Smooth muscle cell (in vitro differentiated cells): ENCODE measurements around the gene PDSS2. TPM values are rescaled to one million over a fixed set of nuclear protein-coding genes. Genes with fewer than 3 reads are reported as not detected.

Source experiments
- DNase-seq: peaks from one replicate; lab custom pipeline; 2025; ENCODE audit not compliant: unreplicated experiment; lab: John Stamatoyannopoulos, UW
- H2AFZ ChIP-seq: fragments of 200-600 bp; sonication (generic); 2 replicates; pipeline ENCODE4 v1.6.0; 2016; ENCODE audit warnings: antibody characterized with exemption, low read depth, mild to moderate bottlenecking
- H3F3A ChIP-seq: fragments of 200-600 bp; sonication (generic); 2 replicates; pipeline ENCODE4 v1.6.0; 2017; ENCODE audit warnings: antibody characterized with exemption, low read depth
- H3K27ac ChIP-seq: fragments of 200-600 bp; sonication (generic); 2 replicates; pipeline ENCODE4 v1.5.1; 2016; ENCODE audit warnings: low read depth, mild to moderate bottlenecking
- H3K27me3 ChIP-seq: fragments of 200-600 bp; sonication (generic); 2 replicates; pipeline ENCODE4 v1.6.1; 2016; ENCODE audit warnings: low read depth, mild to moderate bottlenecking
- H3K36me3 ChIP-seq: fragments of 200-600 bp; sonication (generic); 2 replicates; pipeline ENCODE4 v1.5.1; 2016; ENCODE audit warnings: low read depth
- H3K4me1 ChIP-seq: fragments of 200-600 bp; sonication (generic); 2 replicates; pipeline ENCODE4 v1.5.1; 2016; ENCODE audit warnings: low read depth
- H3K4me2 ChIP-seq: fragments of 200-600 bp; sonication (generic); 2 replicates; pipeline ENCODE4 v1.6.0; 2016; ENCODE audit warnings: mild to moderate bottlenecking
- H3K4me3 ChIP-seq: fragments of 200-600 bp; sonication (generic); 2 replicates; pipeline ENCODE4 v1.5.1; 2016; ENCODE audit warnings: mild to moderate bottlenecking
- H3K79me2 ChIP-seq: fragments of 200-600 bp; sonication (generic); 2 replicates; pipeline ENCODE4 v1.6.0; 2016; ENCODE audit warnings: low read depth, mild to moderate bottlenecking
- H3K9ac ChIP-seq: fragments of 200-600 bp; sonication (generic); 2 replicates; pipeline ENCODE4 v1.6.0; 2016; ENCODE audit warnings: low read depth
- H3K9me3 ChIP-seq: fragments of 200-600 bp; sonication (generic); replicated peaks from 2 replicates; pipeline ENCODE4 v1.5.1; 2016; ENCODE audit warnings: low read depth
- H4K20me1 ChIP-seq: fragments of 200-600 bp; sonication (generic); 2 replicates; pipeline ENCODE4 v1.6.0; 2016; ENCODE audit warnings: low read depth
- WGBS: methylation state at CpG from one replicate; pipeline ENCODE4 v1.1.7; 2016; ENCODE audit warnings: low lambda C conversion rate; 5-methylcytosine and 5-hydroxymethylcytosine counted together
- polyA plus RNA-seq: library from polyadenylated mRNA; unstranded; fragments of >200 nt; fragmentation: Nextera tagmentation; extraction: Ambion mirVana; gene quantifications from 2 replicates; pipeline ENCODE4 v1.2.1, GENCODE V29; 2016
- total RNA-seq: library from RNA; depleted of rRNA; stranded (reverse); fragments of >200 nt; gene quantifications from 2 replicates; pipeline ENCODE4 v1.2.3, GENCODE V29; 2014
- TF ChIP-seq, protein P1 (sequence below): fragments of 200-600 bp; sonication (generic); IDR thresholded peaks from 2 replicates; pipeline ENCODE4 v1.5.1; 2017; ENCODE audit warnings: borderline replicate concordance, mild to moderate bottlenecking, antibody characterized with exemption; ENCODE audit not compliant: insufficient read depth, poor library complexity, severe bottlenecking

The PDSS2 gene
- total and polyA plus RNA-seq, 2 experiments from 2014 or later: 12.8 to 15.5 TPM

GRCh38 chr6:107267634-107268033 lies 191.7 kb downstream of the PDSS2 start:
- DNase-seq: no peak
- Histone ChIP-seq H2AFZ (no peak overlapping the region), H3F3A (no peaks in the 10 kb centered on the region), H3K36me3 (no peaks in the 10 kb centered on the region), H3K4me3 (no peak overlapping the region), H3K79me2 (no peaks in the 10 kb centered on the region), H4K20me1 (no peaks in the 10 kb centered on the region), H3K4me1 (no peaks in the 10 kb centered on the region), H3K4me2 (no peak overlapping the region), H3K9me3 (no peaks in the 10 kb centered on the region), H3K27me3 (no peaks in the 10 kb centered on the region), H3K27ac (no peak overlapping the region), H3K9ac (no peak overlapping the region)
- whole genome bisulfite sequencing: 100% methylated on average over 1 of the region's 1 CpG
- TF ChIP-seq, protein P1, sequence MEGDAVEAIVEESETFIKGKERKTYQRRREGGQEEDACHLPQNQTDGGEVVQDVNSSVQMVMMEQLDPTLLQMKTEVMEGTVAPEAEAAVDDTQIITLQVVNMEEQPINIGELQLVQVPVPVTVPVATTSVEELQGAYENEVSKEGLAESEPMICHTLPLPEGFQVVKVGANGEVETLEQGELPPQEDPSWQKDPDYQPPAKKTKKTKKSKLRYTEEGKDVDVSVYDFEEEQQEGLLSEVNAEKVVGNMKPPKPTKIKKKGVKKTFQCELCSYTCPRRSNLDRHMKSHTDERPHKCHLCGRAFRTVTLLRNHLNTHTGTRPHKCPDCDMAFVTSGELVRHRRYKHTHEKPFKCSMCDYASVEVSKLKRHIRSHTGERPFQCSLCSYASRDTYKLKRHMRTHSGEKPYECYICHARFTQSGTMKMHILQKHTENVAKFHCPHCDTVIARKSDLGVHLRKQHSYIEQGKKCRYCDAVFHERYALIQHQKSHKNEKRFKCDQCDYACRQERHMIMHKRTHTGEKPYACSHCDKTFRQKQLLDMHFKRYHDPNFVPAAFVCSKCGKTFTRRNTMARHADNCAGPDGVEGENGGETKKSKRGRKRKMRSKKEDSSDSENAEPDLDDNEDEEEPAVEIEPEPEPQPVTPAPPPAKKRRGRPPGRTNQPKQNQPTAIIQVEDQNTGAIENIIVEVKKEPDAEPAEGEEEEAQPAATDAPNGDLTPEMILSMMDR: no peak

- Histone ChIP-seq H3K9me3 (no peaks in the 10 kb centered on the region), H3K36me3 (no peaks in the 10 kb centered on the region), H3K27ac (no peak overlapping the region), H3K9ac (no peak overlapping the region), H4K20me1 (no peaks in the 10 kb centered on the region), H3F3A (no peaks in the 10 kb centered on the region), H3K79me2 (no peaks in the 10 kb centered on the region), H3K4me1 (no peaks in the 10 kb centered on the region), H3K27me3 (no peaks in the 10 kb centered on the region), H3K4me2 (no peak overlapping the region), H3K4me3 (no peak overlapping the region), H2AFZ (no peak overlapping the region)
- no peak for DNase-seq
- 86% methylated on average over 4 of the region's 4 CpGs for WGBS
- TF ChIP-seq, protein P1: no peak
Measured at GRCh38 chr6:107267006-107267405, 192.4 kb downstream of the PDSS2 start.

DNA sequence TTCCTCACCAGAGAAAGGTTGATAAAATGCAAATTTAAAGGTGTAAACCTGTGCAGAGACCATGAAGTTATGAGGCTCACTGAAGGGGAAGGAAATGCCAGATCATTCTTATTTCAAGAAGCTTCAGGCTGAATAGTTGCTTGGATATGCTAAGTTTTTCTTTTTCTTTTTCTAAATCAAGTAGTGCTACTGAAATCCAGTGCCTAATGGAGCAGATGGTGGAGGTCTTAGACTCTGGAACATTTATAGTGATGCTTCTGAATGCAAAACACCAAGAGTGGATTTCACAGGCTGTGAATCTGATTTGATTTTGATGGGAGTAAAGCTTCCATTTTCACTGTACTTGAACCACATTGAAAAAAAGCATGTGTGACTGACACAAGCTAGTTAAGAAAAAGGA lies 192.8 kb downstream of the PDSS2 start:
- H3K4me1 ChIP-seq: no peaks in the 10 kb centered on the region

DNA sequence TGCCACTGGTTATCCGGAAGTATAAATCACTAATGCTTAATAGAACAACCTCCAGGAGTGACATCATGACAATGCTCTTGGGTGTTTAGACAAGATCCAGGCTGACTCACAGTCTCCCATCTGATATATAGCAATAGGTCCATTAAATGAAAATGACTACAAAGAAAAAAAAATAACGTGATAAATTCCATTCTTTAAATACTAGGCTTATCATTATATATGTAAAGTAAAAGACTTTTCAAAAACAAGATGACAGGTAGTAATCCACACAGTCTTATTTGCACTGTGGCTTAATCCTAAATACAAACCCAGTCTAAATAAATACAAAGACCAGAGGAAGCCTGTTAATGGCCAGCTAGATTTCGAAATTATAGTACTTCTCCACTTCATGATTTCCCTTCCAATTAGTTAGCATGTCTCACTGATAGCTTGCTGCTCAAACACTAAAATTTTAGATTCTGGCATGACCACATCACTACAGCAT lies 195.0 kb downstream of the PDSS2 start:
- Histone ChIP-seq H3K36me3 (no peaks in the 10 kb centered on the region), H3K4me1 (no peaks in the 10 kb centered on the region), H3K4me2 (no peak overlapping the region), H3K27me3 (no peaks in the 10 kb centered on the region), H4K20me1 (no peaks in the 10 kb centered on the region), H3K79me2 (no peaks in the 10 kb centered on the region), H3F3A (no peaks in the 10 kb centered on the region), H3K27ac (no peak overlapping the region), H2AFZ (no peak overlapping the region), H3K4me3 (no peak overlapping the region), H3K9me3 (no peaks in the 10 kb centered on the region), H3K9ac (no peak overlapping the region)
- WGBS: 66% methylated on average over 3 of the region's 3 CpGs
- DNase-seq: no peak
- TF ChIP-seq, protein P1: no peak

More for the DNA sequence above, 192.8 kb downstream of the PDSS2 start:
- TF ChIP-seq, protein P1: no peak
- Histone ChIP-seq H3K4me3 (no peak overlapping the region), H2AFZ (no peak overlapping the region), H3K9ac (no peak overlapping the region), H3K4me2 (no peak overlapping the region), H3K27me3 (no peaks in the 10 kb centered on the region), H4K20me1 (no peaks in the 10 kb centered on the region), H3K36me3 (no peaks in the 10 kb centered on the region), H3K79me2 (no peaks in the 10 kb centered on the region), H3K27ac (no peak overlapping the region), H3K9me3 (no peaks in the 10 kb centered on the region), H3F3A (no peaks in the 10 kb centered on the region)
- no peak for DNase-seq
